GM12878 (cell line): ENCODE results near the gene KCNH4. TPM values are rescaled to one million over a fixed set of nuclear protein-coding genes. Genes with fewer than 3 reads are reported as not detected.

Experiments used
- BACH1 ChIP-seq: fragments of 450-650 bp; IDR thresholded peaks from 2 replicates; pipeline ENCODE4 v1.6.1; 2017; ENCODE audit warnings: mild to moderate bottlenecking, borderline replicate concordance
- CHD4 ChIP-seq: fragments of 200-600 bp; sonication (generic); IDR thresholded peaks from 2 replicates; pipeline ENCODE4 v1.6.1; 2016; ENCODE audit warnings: mild to moderate bottlenecking
- HDGF ChIP-seq: fragments of 450-650 bp; IDR thresholded peaks from 2 replicates; pipeline ENCODE4 v1.6.1; 2016; ENCODE audit warnings: antibody characterized with exemption
- NBN ChIP-seq: fragments of 450-650 bp; IDR thresholded peaks from 2 replicates; pipeline ENCODE4 v1.6.1; 2016
- NRF1 ChIP-seq: conservative IDR thresholded peaks from 2 replicates; pipeline ENCODE4 v1.6.1; 2011; ENCODE audit warnings: mild to moderate bottlenecking, low read depth, low read length, improper control_type of control experiment
- PAX5 ChIP-seq: IDR thresholded peaks from 2 replicates; pipeline ENCODE4 v1.6.1; 2011; ENCODE audit warnings: low read depth, low read length, borderline replicate concordance
- POLR2AphosphoS5 ChIP-seq: IDR thresholded peaks from 2 replicates; pipeline ENCODE4 v1.6.1; 2011; ENCODE audit warnings: mild to moderate bottlenecking, low read length, inconsistent platforms
- RELA ChIP-seq: fragments of 450-650 bp; IDR thresholded peaks from 2 replicates; pipeline ENCODE4 v1.8.0; 2014; ENCODE audit warnings: borderline replicate concordance; ENCODE audit not compliant: partially characterized antibody
- SMAD1 ChIP-seq: fragments of 450-650 bp; IDR thresholded peaks from 2 replicates; pipeline ENCODE4 v1.6.1; 2018; ENCODE audit warnings: mild to moderate bottlenecking, low read depth; ENCODE audit not compliant: partially characterized antibody
- polyA plus RNA-seq, 11 experiments: library from polyadenylated mRNA; depleted of rRNA in 4 of 11; unstranded in 6 of 11; stranded (reverse) in 5 of 11; fragments of >200 nt; fragmentation: Nextera tagmentation in 4 of 11; fragmentation: Illumina TruSeq in 1 of 11; extraction: Ambion mirVana in 4 of 11; extraction: Trizol in 1 of 11; gene quantifications; 1 replicate in 1 of 11; 2 replicates in 10 of 11; pipeline versions ENCODE4 v1.2.1 to v1.2.3, GENCODE V29; 2011 to 2016; ENCODE audit warnings: inconsistent platforms in 2 of 11, missing spikeins in 2 of 11, low read depth in 1 of 11
- total RNA-seq, 4 experiments: library from RNA; depleted of rRNA in 3 of 4; stranded (reverse); fragments of >200 nt in 3 of 4; fragmentation: Illumina TruSeq in 1 of 4; extraction: Trizol in 1 of 4; gene quantifications; 2 replicates each; pipeline versions ENCODE4 v1.2.1 to v1.2.3, GENCODE V29; 2013 to 2021
- TF ChIP-seq, protein P1 (sequence below): fragments of 450-650 bp; IDR thresholded peaks from 2 replicates; pipeline ENCODE4 v1.6.1; 2018; ENCODE audit warnings: borderline replicate concordance, mild to moderate bottlenecking; ENCODE audit not compliant: partially characterized antibody

KCNH4 gene
- total and polyA plus RNA-seq, 10 of the 15 experiments (the other 5 are each of a cell fraction or from before 2014, with no cell fraction given), result 0.03 to 0.88 (median 0.10) TPM; not detected in 2

DNA sequence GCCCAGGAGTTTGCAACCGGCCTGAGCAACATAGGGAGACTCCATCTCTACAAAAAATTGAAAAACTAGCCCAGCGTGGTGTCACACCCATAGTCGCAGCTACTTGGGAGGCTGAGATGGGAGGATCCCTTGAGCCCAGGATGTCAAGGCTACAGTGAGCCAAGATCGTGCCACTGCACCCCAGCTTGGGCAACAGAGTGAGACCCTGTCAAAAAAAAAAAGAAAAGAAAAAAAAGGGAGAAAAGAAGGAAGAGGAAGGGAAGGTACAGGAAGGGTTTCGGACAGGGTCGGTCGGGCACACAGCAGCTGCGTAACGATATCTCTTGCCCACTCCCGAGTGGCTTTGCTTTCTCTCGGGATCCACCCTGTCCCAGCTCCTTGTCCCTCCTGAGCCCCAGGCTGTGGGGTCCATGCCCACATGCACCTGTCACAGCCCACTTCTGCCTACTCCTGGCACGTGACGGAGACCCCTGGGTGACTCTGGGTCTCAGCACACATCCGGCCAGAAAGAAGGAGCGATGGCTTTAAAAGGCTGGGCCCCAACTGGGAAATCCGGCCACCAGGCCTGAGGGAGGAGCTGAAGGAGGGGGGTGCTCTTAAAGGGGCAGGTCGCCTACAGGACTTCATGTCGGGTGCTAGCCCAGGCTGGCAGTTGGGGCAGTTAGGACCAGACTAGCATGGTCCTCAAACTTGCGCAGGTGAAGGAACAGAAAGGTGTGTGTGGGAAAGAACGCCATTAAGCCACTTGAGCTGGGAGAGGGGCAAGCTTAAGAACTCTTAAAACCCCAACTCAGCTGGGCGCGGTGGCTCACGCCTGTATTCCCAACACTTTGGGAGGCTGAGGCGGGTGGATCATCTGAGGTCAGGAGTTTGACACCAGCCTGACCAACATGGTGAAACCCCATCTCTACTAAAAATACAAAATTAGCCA, 13.3 kb upstream of the KCNH4 start, which contains the start of gene GHDC (continued):
- 0 out of 2 replicates have a peak, but pooled peaks have one; percentile 29 for TF ChIP-seq BACH1
- TF ChIP-seq POLR2AphosphoS5, result peak; percentile 77
- TF ChIP-seq SMAD1, result no peak
- 0 out of 2 replicates have a peak, but pooled peaks have one; percentile 48 for TF ChIP-seq CHD4
- TF ChIP-seq NRF1, result no peak
- 0 out of 2 replicates have a peak, but pooled peaks have one; percentile 54 for TF ChIP-seq HDGF
- TF ChIP-seq RELA, result peak; percentile 67
- TF ChIP-seq, protein P1, sequence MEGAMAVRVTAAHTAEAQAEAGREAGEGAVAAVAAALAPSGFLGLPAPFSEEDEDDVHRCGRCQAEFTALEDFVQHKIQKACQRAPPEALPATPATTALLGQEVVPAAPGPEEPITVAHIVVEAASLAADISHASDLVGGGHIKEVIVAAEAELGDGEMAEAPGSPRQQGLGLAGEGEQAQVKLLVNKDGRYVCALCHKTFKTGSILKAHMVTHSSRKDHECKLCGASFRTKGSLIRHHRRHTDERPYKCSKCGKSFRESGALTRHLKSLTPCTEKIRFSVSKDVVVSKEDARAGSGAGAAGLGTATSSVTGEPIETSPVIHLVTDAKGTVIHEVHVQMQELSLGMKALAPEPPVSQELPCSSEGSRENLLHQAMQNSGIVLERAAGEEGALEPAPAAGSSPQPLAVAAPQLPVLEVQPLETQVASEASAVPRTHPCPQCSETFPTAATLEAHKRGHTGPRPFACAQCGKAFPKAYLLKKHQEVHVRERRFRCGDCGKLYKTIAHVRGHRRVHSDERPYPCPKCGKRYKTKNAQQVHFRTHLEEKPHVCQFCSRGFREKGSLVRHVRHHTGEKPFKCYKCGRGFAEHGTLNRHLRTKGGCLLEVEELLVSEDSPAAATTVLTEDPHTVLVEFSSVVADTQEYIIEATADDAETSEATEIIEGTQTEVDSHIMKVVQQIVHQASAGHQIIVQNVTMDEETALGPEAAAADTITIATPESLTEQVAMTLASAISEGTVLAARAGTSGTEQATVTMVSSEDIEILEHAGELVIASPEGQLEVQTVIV, result peak; percentile 95
- no peak for TF ChIP-seq PAX5
- TF ChIP-seq NBN, result peak; percentile 80; the same call in 1 of the 2 replicates
- TF ChIP-seq, all 136 proteins: peak for 40
